CMK (cell line): ENCODE data around the gene TTC22.

Experiments used
- DNase-seq: peaks from one replicate; pipeline ENCODE4 v3.0.0-alpha.2; 2010; ENCODE audit warnings: low read depth

TTC22 gene

GRCh38 chr1:54751426-54751825, 49.7 kb downstream of the TTC22 start:
- DNase-seq, result no peak

GRCh38 chr1:54750596-54750995, 50.5 kb downstream of the TTC22 start:
- no peak for DNase-seq

DNA sequence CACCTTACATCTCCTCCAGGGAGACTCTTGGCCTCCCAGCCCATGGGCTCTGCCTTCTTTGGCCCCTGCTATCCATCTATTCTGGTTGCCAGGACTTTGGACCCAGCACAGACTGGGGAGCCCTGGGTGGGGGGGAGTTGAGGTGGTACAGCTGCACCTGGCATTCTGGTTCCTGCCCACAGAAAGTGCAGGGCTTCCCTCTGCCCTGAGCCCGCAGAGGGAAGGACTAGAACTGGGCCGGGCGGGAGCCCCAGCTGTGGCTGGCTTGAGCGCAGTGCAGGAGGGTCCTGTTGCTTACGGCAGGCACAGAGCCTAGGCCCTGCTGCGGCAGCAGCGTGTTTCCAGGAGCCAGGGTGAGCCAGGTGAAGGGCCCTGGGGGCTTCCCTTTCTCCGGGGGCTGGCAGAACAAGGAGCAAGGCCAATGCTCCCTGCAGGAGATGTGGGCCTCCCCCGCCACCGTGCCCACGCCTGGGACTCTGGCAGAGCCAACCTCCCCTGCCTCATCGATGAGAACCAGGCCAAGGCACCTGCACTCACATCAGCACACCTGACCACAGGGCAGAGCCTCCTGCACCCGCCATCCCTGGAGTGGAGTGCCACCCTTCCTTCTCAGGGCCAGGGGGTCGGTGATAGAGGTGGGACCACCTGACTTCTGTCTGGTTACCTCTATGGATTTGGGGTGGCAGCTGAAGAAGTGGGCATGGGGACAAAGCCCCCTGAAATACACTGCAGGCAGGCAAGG, 52.9 kb downstream of the TTC22 start:
- DNase-seq, result no peak

DNA sequence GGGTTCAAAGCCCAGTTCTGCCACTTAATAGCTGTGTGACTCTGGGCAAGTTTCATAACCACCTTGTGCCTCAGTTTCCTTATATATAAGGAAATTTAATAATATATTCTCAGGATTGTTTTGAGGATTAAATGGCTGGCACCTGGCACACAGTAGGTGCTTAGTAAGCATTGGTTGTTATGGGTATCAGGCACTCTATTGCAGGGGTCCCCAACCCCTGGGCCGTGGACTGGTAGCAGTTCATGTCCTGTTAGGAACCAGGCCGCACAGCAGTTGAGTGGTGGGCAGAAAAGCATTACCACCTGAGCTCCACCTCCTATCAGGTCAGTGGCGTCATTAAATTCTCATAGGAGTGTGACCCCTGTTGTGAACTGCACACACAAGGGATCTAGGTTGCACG, 55.3 kb downstream of the TTC22 start:
- no peak for DNase-seq

DNA sequence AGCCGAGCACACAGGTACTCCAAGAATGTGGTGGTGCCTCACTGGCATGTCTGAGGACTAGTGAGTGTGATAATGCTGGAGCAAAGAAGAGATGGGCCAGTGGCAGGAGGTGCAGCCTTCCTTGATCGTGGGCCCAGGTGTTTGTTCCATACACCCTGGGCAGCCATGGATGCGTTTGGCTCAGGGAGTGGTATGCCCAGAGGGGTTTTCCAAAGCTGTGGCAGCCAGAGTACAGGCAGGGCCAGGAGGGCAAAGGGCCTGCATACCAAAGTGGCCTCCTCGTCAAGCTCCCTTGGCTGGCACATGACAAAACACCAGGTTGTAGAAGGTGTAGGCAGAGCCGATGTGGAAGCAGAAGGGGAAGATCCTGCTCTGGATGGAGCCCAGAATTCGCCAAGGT, 55.8 kb downstream of the TTC22 start:
- DNase-seq, result no peak

DNA sequence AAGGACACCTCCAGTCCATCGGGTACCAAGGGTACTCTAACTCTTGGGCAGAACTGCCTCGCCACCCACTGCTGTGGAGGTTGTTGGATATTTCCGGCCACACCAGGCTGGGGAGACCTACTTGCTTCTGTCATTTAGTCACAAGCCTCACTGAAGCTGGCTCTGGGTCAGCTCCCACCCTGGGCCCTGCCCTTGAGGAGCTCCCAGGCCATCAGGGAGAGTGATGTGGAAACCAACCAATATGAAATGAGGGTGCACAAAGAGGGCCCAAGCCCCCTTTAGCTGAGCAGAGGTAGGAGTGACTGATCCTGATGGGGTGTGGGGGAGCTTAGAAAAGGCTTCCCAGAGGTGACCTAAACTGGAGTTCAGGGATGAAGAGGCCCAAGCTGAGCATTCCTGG, 56.4 kb downstream of the TTC22 start:
- no peak for DNase-seq

DNA sequence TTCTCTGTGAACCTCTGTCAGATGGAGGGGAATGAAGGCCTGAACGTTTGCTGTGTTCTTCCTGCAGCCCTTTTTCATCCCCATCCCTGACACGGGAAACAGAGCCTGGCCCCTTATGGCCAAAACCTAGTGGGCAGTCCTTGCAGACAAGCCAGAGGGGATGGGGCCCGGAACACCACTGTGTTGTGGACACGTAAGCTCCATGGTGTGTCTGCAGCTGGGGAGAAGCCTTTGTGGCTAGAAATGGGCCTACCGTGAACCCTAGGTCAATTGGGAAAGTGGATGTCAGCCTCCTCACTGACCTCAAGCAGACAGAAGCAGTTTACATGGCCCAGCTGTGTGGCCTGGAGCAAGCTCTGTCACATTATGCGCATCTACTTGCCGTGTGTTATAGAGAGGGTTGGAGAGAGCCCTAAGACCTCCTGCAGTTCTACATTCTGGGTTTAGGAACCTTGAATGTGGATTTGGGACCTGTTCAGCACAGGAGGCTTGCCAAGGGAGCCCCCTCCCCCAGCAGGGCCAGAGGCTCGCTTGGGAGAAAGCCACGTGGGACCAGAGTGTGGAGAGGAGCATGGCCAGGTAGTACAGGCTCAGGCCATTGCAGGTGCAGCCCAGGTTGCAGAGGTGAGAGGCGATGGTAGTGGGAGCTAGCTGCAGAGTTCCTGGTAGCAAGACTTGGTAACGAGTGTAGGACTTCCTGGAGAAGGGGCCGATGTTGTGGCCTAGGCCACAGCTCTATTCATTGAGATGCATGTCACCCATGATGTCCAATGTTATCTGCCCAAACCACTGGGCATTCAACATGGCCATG, 57.5 kb downstream of the TTC22 start:
- DNase-seq, result no peak

GRCh38 chr1:54742282-54742681, 58.8 kb downstream of the TTC22 start:
- no peak for DNase-seq

DNA sequence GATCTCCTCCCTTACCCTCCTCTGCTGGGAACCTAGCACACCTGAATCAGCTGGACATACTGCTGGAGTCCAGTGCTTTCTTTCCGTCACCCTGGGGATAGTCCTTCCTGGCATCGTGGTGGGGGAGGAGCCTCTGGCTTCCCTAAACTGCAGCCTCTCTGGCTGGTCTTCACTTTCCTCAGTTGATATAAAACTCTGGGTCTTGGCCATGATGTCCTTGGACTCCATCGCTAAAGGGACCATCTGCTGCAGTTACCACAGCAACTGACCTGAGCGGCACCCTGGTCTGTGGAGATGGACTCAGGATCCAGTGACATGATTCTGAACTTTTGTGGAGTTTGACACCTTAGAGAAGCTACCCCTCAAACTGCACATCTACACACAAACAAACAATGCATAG, 59.6 kb downstream of the TTC22 start:
- DNase-seq, result no peak

GRCh38 chr1:54738244-54738643, 62.9 kb downstream of the TTC22 start:
- DNase-seq, result no peak

GRCh38 chr1:54736685-54737084, 64.4 kb downstream of the TTC22 start:
- no peak for DNase-seq
